ENCODE measurements around the gene ANKRD52.

DNA sequence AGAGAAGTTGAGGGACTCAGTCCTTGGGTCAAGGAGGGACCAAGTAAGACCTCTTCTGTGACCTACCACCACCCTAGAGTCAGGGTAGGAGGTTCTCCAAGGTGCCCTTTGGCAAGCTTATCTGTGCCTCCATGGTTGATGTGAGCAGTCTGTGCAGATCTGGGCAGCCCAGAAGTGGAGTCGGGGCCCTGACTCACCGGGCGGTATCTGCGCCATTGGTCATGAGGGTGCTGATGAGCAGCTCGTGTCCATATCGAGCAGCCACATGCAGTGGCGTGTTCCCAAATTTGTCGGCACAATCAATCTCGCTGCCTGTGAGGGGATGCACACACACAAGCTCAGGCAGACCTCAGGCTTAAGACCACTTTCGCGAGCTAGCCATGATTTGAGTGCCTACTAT, 5.1 kb downstream of the ANKRD52 start:
- no peak for TF ChIP-seq CTCF (IDR thresholded peaks at IDR 0.05)
- no peak for TF ChIP-seq POLR2A (IDR thresholded peaks at IDR 0.05)
